IPS DF 4.7 (cell line): ENCODE measurements around the gene SPNS2.

Experiments
- DNase-seq: peaks from one replicate; pipeline ENCODE4 v3.0.0-alpha.2; 2013; ENCODE audit warnings: low spot score; ENCODE audit errors: extremely low read depth

The SPNS2 gene

GRCh38 chr17:4479982-4480751 is 18.5 kb upstream of the SPNS2 start:
- DNase-seq: no peak

- no peak for DNase-seq
Observed at GRCh38 chr17:4480929-4481898, 17.5 kb upstream of the SPNS2 start.

- no peak for DNase-seq
Observed at GRCh38 chr17:4482338-4483011, 16.2 kb upstream of the SPNS2 start.

- no peak for DNase-seq
Observed at GRCh38 chr17:4483012-4483840, 15.5 kb upstream of the SPNS2 start.

GRCh38 chr17:4485676-4486646 is 12.7 kb upstream of the SPNS2 start:
- no peak for DNase-seq

GRCh38 chr17:4487296-4487695 is 11.4 kb upstream of the SPNS2 start:
- DNase-seq: no peak

- DNase-seq: no peak
Observed at GRCh38 chr17:4487820-4488716, 10.6 kb upstream of the SPNS2 start.

GRCh38 chr17:4488989-4489595 is 9.6 kb upstream of the SPNS2 start:
- DNase-seq: no peak

- DNase-seq: no peak
Observed at GRCh38 chr17:4490109-4490591, 8.5 kb upstream of the SPNS2 start.

- no peak for DNase-seq
Observed at GRCh38 chr17:4490637-4491061, 8.0 kb upstream of the SPNS2 start.

GRCh38 chr17:4492721-4493561 is 5.7 kb upstream of the SPNS2 start:
- peak; percentile 58 for DNase-seq

GRCh38 chr17:4497101-4497824 is 1.4 kb upstream of the SPNS2 start:
- DNase-seq: no peak

GRCh38 chr17:4499431-4500190 is 930 bp downstream of the SPNS2 start:
- no peak for DNase-seq

- no peak for DNase-seq
Observed at GRCh38 chr17:4500191-4500571, 1.5 kb downstream of the SPNS2 start.

- no peak for DNase-seq
Observed at GRCh38 chr17:4501295-4501949, 2.7 kb downstream of the SPNS2 start.
